ENCODE data around the gene CLECL1. TPM values are rescaled to one million over a fixed set of nuclear protein-coding genes. Genes with fewer than 3 reads are reported as not detected.

CLECL1 gene
- total RNA-seq, 2 donors from 2014 or later: 1.5 TPM

DNA sequence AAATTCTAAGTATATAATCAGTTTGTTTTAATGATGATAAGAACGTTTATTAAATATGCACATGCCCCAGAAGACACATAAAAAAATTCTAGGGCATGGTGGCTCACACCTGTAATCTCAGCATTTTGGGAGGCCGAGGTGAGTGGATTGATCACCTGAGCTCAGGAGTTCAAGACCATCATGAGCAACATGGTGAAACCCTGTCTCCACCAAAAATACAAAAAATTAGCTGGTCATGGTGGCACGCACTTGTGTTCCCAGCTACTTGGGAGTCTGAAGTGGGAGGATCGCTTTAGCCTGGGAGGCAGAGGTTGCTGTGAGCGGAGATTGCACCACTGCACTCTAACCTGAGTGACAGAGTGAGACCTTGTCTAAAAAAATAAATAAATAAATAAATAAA is 23.8 kb upstream of the CLECL1 start:
- peaks cover 21% of the 10 kb centered on the region for H3K36me3 Mint-ChIP-seq (ENCODE audit: low read depth)
- H3K27me3 Mint-ChIP-seq: no peaks in the 10 kb centered on the region
- H3K9me3 ChIP-seq (ENCODE audit: control insufficient read depth, low read length, poor library complexity, severe bottlenecking): no peaks in the 10 kb centered on the region
- ATAC-seq (no peak), DNase-seq (no peak)
- H3K27ac Mint-ChIP-seq: peak overlapping the region; percentile 99
- H3K4me1 Mint-ChIP-seq: peaks cover 57% of the 10 kb centered on the region
- H3K4me3 Mint-ChIP-seq: peak overlapping the region; percentile 96

DNA sequence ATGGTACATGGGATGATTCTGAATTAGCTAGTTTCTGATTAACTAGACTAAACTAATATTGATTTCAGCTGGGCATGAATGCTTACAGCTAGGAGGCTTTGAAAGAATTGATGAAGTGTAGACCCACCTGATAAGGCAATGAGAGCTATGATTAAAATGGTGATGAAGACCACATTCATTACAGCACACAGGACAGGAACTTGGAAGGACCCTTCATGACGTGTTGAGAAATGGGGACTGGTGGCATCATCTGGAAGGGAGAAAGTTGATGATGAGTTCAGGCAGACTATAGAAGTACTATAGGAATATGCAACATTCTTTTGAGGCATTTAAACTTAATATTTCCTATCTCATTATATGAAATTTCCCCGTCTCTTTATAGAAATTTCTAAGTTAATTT is 23.3 kb upstream of the CLECL1 start:
- no peak for DNase-seq
- H3K27me3 Mint-ChIP-seq: no peaks in the 10 kb centered on the region
- peaks cover 23% of the 10 kb centered on the region for H3K36me3 Mint-ChIP-seq (ENCODE audit: low read depth)
- H3K9me3 ChIP-seq (ENCODE audit: control insufficient read depth, low read length, poor library complexity, severe bottlenecking): no peaks in the 10 kb centered on the region
- H3K27ac Mint-ChIP-seq: peak overlapping the region; percentile 99
- no peak for ATAC-seq
- H3K4me1 Mint-ChIP-seq: peaks cover 56% of the 10 kb centered on the region
- peak overlapping the region; percentile 96 for H3K4me3 Mint-ChIP-seq

DNA sequence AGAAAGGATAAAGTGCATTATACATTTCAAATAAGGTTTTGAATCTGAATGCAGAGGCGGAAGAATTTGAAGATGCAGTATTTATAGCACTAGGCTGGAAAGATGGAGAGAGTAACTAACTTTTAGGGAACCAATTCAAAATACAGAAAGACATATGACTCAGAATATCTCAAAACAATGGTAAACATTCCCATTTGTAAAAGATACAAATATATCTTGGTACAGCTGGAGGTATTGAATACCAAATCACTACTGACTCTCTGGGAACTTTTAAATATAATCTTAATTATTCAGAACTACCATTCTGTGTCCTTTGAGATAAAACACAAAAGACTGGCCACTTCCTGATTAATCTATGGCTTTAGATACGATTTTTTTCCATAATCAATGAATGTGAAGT is 22.7 kb upstream of the CLECL1 start:
- Mint-ChIP-seq H3K4me1 (peaks cover 58% of the 10 kb centered on the region), H3K27ac (peak overlapping the region; percentile 99), H3K27me3 (no peaks in the 10 kb centered on the region), H3K4me3 (peak overlapping the region; percentile 62), H3K36me3 (ENCODE audit: low read depth) (peaks cover 23% of the 10 kb centered on the region)
- no peak for ATAC-seq
- no peak for DNase-seq
- no peaks in the 10 kb centered on the region for H3K9me3 ChIP-seq (ENCODE audit: control insufficient read depth, low read length, poor library complexity, severe bottlenecking)

DNA sequence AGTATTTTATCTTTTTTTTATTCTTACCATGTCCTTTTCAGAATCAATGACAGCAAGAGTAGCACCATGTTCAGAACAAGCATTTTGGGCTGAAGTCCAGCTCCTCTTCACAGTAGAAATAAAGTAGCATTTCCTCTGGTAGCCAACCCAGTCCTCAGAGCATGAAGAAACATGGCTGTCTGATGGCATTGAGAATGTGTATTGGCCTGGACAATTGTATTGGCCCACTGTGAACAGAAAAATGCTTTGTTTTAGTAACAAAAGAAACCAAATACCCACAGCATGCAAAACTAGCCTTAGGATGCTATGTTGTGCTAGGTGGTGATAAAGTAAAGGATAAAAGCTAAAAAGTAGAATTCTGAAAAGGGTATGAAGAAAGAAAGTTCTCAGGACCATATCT is 22.1 kb upstream of the CLECL1 start:
- Mint-ChIP-seq H3K36me3 (ENCODE audit: low read depth) (peaks cover 23% of the 10 kb centered on the region), H3K27ac (peak overlapping the region; percentile 99), H3K4me3 (peak overlapping the region; percentile 62), H3K4me1 (peaks cover 57% of the 10 kb centered on the region), H3K27me3 (no peaks in the 10 kb centered on the region)
- DNase-seq (no peak), ATAC-seq (no peak)
- no peaks in the 10 kb centered on the region for H3K9me3 ChIP-seq (ENCODE audit: control insufficient read depth, low read length, poor library complexity, severe bottlenecking)

DNA sequence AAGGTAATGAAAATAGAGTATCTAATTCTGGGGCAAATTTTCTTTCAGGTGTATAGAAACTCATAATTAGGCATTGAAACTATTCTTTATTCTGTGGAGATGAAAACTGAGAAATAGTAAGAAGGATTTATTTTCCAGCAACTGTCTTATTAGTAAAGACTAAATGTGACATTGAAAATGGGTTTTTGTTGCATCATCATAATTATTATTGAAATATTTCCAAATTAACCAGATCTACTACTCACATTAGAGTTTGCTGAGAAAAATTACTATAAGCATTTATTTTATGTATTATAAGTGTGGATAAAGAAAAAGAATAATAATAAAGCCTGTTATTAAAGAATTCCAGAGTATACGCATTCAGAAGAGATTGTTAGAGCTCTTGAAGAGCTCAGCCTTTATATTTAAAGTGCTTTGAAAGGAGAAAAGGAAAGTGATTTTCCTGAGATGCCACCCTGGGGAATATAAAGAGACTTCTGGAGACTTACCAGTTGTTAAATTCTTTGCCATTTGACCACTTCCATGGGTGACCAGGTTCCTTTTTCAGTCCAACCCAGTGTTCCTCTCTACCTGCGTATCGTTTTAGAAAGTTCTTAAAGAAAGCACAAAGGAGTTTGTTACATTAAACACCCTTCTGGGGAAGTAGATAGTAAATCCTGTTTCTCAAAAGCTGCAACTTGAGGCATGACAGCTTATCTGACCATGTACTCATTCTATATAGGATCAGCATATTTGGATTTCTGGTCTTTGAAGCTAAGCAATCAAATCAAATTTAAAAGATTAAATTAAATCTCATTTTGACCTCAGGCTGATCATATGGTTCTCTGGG is 21.4 kb upstream of the CLECL1 start:
- no peak for ATAC-seq
- H3K9me3 ChIP-seq (ENCODE audit: control insufficient read depth, low read length, poor library complexity, severe bottlenecking): no peaks in the 10 kb centered on the region
- H3K4me3 Mint-ChIP-seq: peak overlapping the region; percentile 62
- no peak for DNase-seq
- H3K4me1 Mint-ChIP-seq: peaks cover 53% of the 10 kb centered on the region
- peak overlapping the region; percentile 99 for H3K27ac Mint-ChIP-seq
- no peaks in the 10 kb centered on the region for H3K27me3 Mint-ChIP-seq
- H3K36me3 Mint-ChIP-seq (ENCODE audit: low read depth): peaks cover 17% of the 10 kb centered on the region

DNA sequence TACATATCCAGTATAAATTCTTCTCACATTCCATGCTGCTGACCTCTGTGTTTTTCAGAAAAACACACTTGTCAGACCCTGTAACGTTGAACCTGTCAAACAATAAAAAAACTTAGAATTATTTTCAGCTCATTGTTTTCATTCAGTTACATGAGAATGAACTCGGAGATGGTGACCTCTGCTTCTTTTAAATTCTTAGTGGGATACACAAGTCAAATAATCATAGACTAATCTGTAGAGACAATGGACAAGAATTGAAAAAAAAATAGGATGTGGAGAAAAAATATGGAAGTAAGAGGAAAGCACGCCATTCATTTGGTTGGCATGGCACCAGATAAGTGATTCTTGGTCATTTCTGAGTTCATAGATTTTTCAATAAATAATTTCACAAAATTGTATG is 20.6 kb upstream of the CLECL1 start:
- H3K4me3 Mint-ChIP-seq: peak overlapping the region; percentile 71

DNA sequence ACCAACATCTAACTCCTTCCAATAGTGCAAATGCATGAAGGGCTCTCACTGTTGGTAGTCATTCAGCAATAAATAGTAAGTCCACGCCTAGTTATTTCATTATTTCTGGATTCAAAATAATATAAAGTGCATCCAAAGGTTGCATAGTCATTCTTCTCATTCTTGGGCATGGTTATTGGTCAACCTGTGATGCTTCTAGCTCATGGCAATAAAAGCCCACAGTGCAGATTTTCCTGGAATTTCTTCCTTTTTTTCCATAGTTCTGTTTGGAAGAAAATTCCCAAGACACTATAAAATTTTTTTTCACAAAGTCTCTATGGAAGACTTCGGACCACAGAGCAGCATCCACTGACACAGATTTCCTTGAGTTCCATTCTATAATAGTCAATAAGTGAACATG is 20.2 kb upstream of the CLECL1 start:
- H3K9me3 ChIP-seq (ENCODE audit: control insufficient read depth, low read length, poor library complexity, severe bottlenecking): no peaks in the 10 kb centered on the region
- no peak for DNase-seq
- no peak for ATAC-seq
- Mint-ChIP-seq H3K27me3 (no peaks in the 10 kb centered on the region), H3K36me3 (ENCODE audit: low read depth) (peaks cover 15% of the 10 kb centered on the region), H3K4me1 (peaks cover 48% of the 10 kb centered on the region), H3K27ac (peak overlapping the region; percentile 99), H3K4me3 (peak overlapping the region; percentile 71)

More for the DNA sequence above, 20.6 kb upstream of the CLECL1 start:
- ATAC-seq (no peak), DNase-seq (no peak)
- Mint-ChIP-seq H3K27me3 (no peaks in the 10 kb centered on the region), H3K36me3 (ENCODE audit: low read depth) (peaks cover 15% of the 10 kb centered on the region), H3K27ac (peak overlapping the region; percentile 99), H3K4me1 (peaks cover 52% of the 10 kb centered on the region)
- no peaks in the 10 kb centered on the region for H3K9me3 ChIP-seq (ENCODE audit: control insufficient read depth, low read length, poor library complexity, severe bottlenecking)

DNA sequence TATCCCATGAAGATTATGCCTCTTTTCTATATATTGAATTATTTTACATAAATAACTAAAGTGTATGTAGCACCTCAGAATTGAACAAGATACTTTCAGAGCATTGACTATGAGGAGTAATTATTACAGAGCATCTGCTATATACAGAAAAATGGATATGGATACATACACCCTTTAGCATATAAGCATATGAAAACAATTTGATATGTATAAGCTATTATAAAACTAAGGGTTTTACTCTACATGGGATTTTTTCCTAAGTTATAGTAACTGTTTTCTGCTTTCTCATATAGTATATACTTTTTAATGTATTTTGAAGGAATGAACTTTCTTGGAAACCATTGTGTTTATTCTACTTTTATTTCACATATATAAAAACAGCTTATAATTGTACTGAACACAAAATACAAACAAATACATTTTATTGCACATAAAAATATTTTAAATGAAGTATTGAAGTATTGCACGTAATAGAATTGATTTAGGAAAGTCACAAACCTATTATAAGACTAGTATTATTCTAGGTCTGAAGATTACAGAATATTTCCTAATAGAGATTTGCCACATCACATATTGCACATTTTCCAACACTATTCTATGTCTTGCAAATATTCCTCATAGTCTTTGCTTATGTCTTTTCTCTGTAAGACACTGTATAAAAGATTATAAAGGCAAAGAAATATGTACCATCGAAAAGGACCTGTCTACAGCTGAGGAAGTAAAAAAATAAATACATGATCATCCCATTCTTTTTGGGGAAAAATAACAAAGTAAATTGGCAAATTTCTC is 19.4 kb upstream of the CLECL1 start:
- Mint-ChIP-seq H3K27ac (peak overlapping the region; percentile 99), H3K4me3 (peak overlapping the region; percentile 78), H3K27me3 (no peaks in the 10 kb centered on the region), H3K36me3 (ENCODE audit: low read depth) (peaks cover 15% of the 10 kb centered on the region), H3K4me1 (peaks cover 43% of the 10 kb centered on the region)
- peak; percentile 29 for ATAC-seq
- DNase-seq: no peak
- no peaks in the 10 kb centered on the region for H3K9me3 ChIP-seq (ENCODE audit: control insufficient read depth, low read length, poor library complexity, severe bottlenecking)

DNA sequence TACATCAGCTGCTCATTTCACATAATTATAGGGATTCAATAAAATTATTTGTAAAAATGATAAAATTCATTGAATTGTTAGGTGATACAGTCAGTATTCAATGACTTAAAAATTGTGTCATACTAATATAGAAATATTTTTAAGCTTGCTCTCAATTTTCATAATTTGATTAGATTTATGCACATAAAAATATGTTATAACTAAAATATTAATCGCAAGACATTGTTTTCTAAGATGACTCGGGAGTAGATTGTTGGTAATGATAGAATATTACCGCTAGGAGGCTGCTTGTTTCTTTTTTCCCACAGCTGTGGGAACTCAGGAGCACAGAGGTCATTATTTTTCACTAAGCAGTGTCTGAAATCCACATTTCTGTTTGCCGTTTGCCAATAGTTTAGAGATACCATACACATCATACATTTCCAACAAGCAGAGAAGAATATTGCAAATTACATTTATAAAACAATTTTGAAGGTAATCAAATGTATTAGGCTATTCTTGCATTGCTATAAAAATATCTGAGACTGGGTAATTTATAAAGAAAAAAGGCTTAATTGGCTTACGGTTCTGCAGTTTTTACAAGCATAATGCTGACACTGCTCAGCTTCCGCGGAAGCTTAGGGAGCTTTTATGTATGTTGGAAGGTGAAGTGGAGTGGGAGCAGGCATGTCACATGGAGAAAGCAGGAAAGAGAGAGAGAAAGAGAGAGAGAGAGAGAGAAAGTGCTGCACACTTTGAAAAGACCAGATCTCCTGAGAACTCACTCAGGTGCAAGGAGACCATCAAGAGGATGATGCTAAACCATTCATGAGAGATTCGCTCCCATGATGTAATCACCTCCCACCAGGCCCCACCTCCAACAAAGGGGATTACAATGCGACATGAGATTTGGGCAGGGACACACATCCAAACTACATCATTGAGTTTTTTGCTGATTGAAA is 18.6 kb upstream of the CLECL1 start:
- peak overlapping the region; percentile 99 for H3K27ac Mint-ChIP-seq
- no peaks in the 10 kb centered on the region for H3K9me3 ChIP-seq (ENCODE audit: control insufficient read depth, low read length, poor library complexity, severe bottlenecking)
- ATAC-seq (peak; percentile 61), DNase-seq (peak in 2 of 3 donors; percentile 36 to 38)
- H3K4me1 Mint-ChIP-seq: peaks cover 41% of the 10 kb centered on the region
- H3K4me3 Mint-ChIP-seq: peak overlapping the region; percentile 78
- H3K27me3 Mint-ChIP-seq: no peaks in the 10 kb centered on the region
- peaks cover 15% of the 10 kb centered on the region for H3K36me3 Mint-ChIP-seq (ENCODE audit: low read depth)

DNA sequence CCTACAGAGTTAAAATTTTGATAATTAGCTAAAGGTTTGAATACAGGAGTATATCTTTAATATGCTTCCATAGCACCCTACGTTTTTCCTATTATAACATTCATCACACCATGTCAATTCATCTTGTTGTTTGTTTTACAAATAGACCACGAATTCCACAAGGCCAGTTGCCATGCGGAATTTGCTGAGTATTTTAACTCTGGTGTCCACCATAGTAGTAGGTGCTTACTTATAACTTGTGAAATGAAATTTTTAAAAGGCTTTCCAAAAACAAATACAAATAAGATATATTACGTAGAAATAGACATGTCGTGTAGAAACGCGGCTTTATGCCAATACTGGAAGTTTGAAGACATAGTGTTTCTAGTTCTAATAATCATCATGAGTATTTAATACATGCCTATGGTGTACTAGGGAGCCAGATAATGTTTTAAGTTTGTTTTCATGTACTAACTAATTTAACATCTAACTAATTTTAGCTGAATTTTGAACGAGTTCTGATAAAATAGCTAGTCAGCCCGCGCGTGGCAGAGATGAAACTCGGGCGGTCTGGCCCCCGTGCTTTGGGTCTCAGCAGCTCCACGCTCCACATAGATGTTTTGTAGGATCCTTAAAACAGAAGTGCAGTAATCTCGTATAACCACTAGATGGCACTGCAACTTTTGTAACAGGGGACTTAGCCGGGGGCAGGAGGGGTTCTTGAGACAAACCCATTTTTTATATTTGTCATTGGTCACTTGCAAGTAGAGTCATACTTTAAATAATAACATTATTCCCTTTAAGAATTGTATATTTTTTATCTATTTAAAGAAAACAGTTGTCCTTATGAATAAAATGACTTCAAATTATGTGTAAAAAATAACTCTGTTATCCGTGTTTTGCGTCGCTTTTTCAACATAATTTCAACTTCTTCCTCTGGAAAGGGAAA is 17.6 kb upstream of the CLECL1 start:
- no peaks in the 10 kb centered on the region for H3K27me3 Mint-ChIP-seq
- DNase-seq (peak in 1 of 3 donors; percentile 27), ATAC-seq (peak; percentile 63)
- no peaks in the 10 kb centered on the region for H3K9me3 ChIP-seq (ENCODE audit: control insufficient read depth, low read length, poor library complexity, severe bottlenecking)
- peak overlapping the region; percentile 99 for H3K27ac Mint-ChIP-seq
- H3K4me1 Mint-ChIP-seq: peaks cover 35% of the 10 kb centered on the region
- peak overlapping the region; percentile 59 for H3K4me3 Mint-ChIP-seq
- peaks cover 12% of the 10 kb centered on the region for H3K36me3 Mint-ChIP-seq (ENCODE audit: low read depth)

DNA sequence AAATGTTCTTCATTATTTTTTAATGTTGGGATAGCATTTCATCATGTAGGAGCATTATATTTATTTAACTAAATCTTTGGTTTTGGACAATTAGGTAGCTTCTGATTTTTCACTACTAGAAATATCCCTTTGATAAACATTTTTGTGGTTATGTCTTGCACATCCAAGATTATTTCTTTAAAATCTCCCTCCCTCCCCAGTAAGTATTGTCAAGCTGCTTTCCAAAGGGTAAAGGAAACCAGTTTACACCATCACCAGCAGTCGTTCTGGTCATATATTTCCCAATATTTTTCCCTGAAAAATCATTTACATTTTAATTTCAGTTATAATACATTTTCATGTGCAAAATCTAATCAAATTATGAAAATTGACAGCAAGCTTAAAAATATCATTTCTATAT is 16.7 kb upstream of the CLECL1 start:
- no peak for ATAC-seq
- peaks cover 34% of the 10 kb centered on the region for H3K4me1 Mint-ChIP-seq
- H3K4me3 Mint-ChIP-seq: no peak overlapping the region
- peaks cover 9% of the 10 kb centered on the region for H3K36me3 Mint-ChIP-seq (ENCODE audit: low read depth)
- H3K27ac Mint-ChIP-seq: peak overlapping the region; percentile 99
- no peak for DNase-seq
- no peaks in the 10 kb centered on the region for H3K9me3 ChIP-seq (ENCODE audit: control insufficient read depth, low read length, poor library complexity, severe bottlenecking)
- H3K27me3 Mint-ChIP-seq: no peaks in the 10 kb centered on the region

DNA sequence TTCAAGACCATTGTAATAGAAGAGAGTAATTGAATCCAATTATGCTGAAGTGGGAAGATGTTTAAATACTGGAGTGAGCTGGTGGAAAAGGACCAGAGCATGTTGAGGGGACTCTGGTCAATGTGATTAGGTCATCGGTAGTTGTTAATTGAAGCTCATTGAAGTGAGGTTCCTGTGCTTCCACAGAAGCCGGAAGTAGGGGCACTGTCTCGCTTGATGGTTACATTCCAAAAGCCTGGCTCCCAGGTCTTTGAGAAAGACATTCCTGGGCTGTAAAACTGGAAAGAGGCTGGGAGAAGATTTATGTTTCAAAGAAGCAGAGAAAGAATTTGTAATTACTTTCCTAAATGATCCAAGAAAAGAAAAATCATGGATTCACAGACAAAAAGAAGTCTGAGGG is 12.3 kb upstream of the CLECL1 start:
- H3K27ac Mint-ChIP-seq: no peak overlapping the region
- H3K9me3 ChIP-seq (ENCODE audit: control insufficient read depth, low read length, poor library complexity, severe bottlenecking): no peaks in the 10 kb centered on the region
- no peak overlapping the region for H3K4me3 Mint-ChIP-seq
- ATAC-seq: no peak
- no peaks in the 10 kb centered on the region for H3K36me3 Mint-ChIP-seq (ENCODE audit: low read depth)
- peaks cover 34% of the 10 kb centered on the region for H3K4me1 Mint-ChIP-seq
- no peaks in the 10 kb centered on the region for H3K27me3 Mint-ChIP-seq
- DNase-seq: no peak

All from T-helper 17 cell (primary cell).